Heart right ventricle (tissue), 16 donors: ENCODE measurements around the gene ANO5. TPM values are rescaled to one million over a fixed set of nuclear protein-coding genes. Genes with fewer than 3 reads are reported as not detected.

Experiments used
- ATAC-seq, 8 donors: fragments of 200-7000 bp; cut with Tn5 transposase; one replicate each; pipeline ENCODE4 v1.9.1; 2020; ENCODE audit warnings: mild to moderate bottlenecking in 8 of 8, moderate library complexity in 8 of 8, moderate number of reproducible peaks in 1 of 8
- DNase-seq, 2 donors: peaks; one replicate each; pipeline ENCODE4 v3.0.0-alpha.2; 2020
- H3K27ac ChIP-seq, 10 donors: fragments of 200-600 bp; sonication (generic) in 2 of 10; one replicate each; pipeline versions ENCODE4 v1.5.0 to v1.8.0; 2020 to 2022; ENCODE audit warnings: mild to moderate bottlenecking in 3 of 10
- H3K27me3 ChIP-seq, 7 donors: fragments of 200-600 bp; one replicate each; pipeline ENCODE4 v1.8.0; 2021 to 2022; ENCODE audit warnings: mild to moderate bottlenecking in 2 of 7
- H3K36me3 ChIP-seq, 9 donors: fragments of 200-600 bp; sonication (generic) in 1 of 9; one replicate each; pipeline versions ENCODE4 v1.5.0 to v1.8.0; 2020 to 2022; ENCODE audit warnings: mild to moderate bottlenecking in 2 of 9
- H3K4me1 ChIP-seq, 9 donors: fragments of 200-600 bp; sonication (generic) in 1 of 9; one replicate each; pipeline versions ENCODE4 v1.5.0 to v1.8.0; 2020 to 2022; ENCODE audit warnings: mild to moderate bottlenecking in 4 of 9
- H3K4me3 ChIP-seq, 10 donors: fragments of 200-600 bp; sonication (generic) in 2 of 10; one replicate each; pipeline versions ENCODE4 v1.5.0 to v1.8.0; 2020 to 2022; ENCODE audit warnings: mild to moderate bottlenecking in 7 of 10, moderate library complexity in 2 of 10
- H3K9me3 ChIP-seq, 11 donors: fragments of 200-600 bp in 10 of 11; sonication (generic) in 2 of 11; one replicate each; pipeline versions ENCODE4 v1.5.0 to v1.8.0; 2013 to 2022; ENCODE audit warnings: mild to moderate bottlenecking in 2 of 11, control low read depth in 1 of 11, moderate library complexity in 1 of 11
- CTCF ChIP-seq, 9 donors: fragments of 200-600 bp; sonication (generic) in 2 of 9; IDR thresholded peaks; one replicate each; pipeline versions ENCODE4 v1.5.0 to v1.8.0; 2021 to 2022; ENCODE audit warnings: antibody characterized with exemption in 9 of 9, mild to moderate bottlenecking in 5 of 9, moderate library complexity in 1 of 9
- WGBS, 2 donors: extraction: QIAGEN DNeasy Blood & Tissue Kit; methylation state at CpG; one replicate each; pipeline ENCODE4 v1.1.7; 2013; ENCODE audit warnings: inconsistent platforms in 1 of 2; 5-methylcytosine and 5-hydroxymethylcytosine counted together
- intact Hi-C, 10 donors: fragments of 100-400 bp; cut with DNase I; formaldehyde crosslinking; loops; one replicate each; pipeline versions ENCODE4 v1.11.1 to v1.14.2; 2022
- polyA plus RNA-seq, 2 donors: library from polyadenylated mRNA; stranded (reverse); fragments of 200-250 nt; gene quantifications; one replicate each; pipeline ENCODE4 v1.2.3, GENCODE V29; 2013
- total RNA-seq, 10 donors: library from RNA; stranded (reverse); fragmentation: NEBNext Ultra II Directional in 3 of 10; extraction: Animal tissue kit (Norgen Biotek cat#: 25700) in 3 of 10; gene quantifications; one replicate each; pipeline versions ENCODE4 v1.2.1 to v1.2.4, GENCODE V29; 2021 to 2023
- donor health status: Arrhythmogenic right ventricular cardiomyopathy.
- donor health status: ischemic (EF 13 %, LVEDD 7.1; RV severe dilation, severe dysfunction).
- donor health status: healthy with polysubstance abuse.
- donor health status: DM: no; HTN: yes; CAD: no.
- donor health status: DM: no; HTN: no; CAD: no.
- donor health status: ischemic (EF 25% LVEDD 6.9; RV normal size, moderate dysfunction).
- donor health status: ischemic (EF 25% LVEDD 5.7; RV mildly dilated, moderate dysfunction).
- donor health status: healthy.
- donor health status: DM: yes; HTN: yes; CAD: no.
- donor health status: Ischemic cardiomyopathy.
- donor health status: ischemic (EF 35%, LVEDD 5.7; RV mildly dilated, moderate dysfunction).
- donor health status: nonischemic (EF 11% LVEDD 7.7; RV severe dilation, severe dysfunction).
- donor health status: DM: yes; HTN: yes; CAD: no.
- donor health status: PGD.
- donor health status: ischemic (EF 29% LVEDD 5.4; RV normal size, mild dysfunction).
- donor health status: nonischemic (EF 23%, LVEDD 6.1; RV moderate dilation, normal function).

Gene ANO5
- total and polyA plus RNA-seq, 12 donors = 4.4 to 83.0 (median 59.3) TPM

GRCh38 chr11:22234743-22235142 is 41.9 kb downstream of the ANO5 start:
- intact Hi-C loops = no loop called here
- TF ChIP-seq CTCF (IDR thresholded peaks at IDR 0.05) = no peak
- Histone ChIP-seq H3K36me3 (peaks cover 0 to 35% (median 0%) of the 10 kb centered on the region in 9 donors), H3K9me3 (no peaks in the 10 kb centered on the region), H3K4me1 (peaks cover 0 to 3% (median 0%) of the 10 kb centered on the region in 9 donors), H3K27ac (no peak overlapping the region), H3K4me3 (no peak overlapping the region), H3K27me3 (no peaks in the 10 kb centered on the region)
- DNase-seq = no peak
- no peak for ATAC-seq
- WGBS, 2 donors = 52 to 62% methylated on average over 1 of the region's 1 CpG

- WGBS, 2 donors = 5 to 13% methylated on average over 4 of the region's 4 CpGs
- H3K36me3 ChIP-seq = peaks cover 0 to 22% (median 0%) of the 10 kb centered on the region in 9 donors
- TF ChIP-seq CTCF (IDR thresholded peaks at IDR 0.05) = peak; percentile 33 to 71 (median 59)
- peaks cover 0 to 2% (median 0%) of the 10 kb centered on the region in 9 donors for H3K4me1 ChIP-seq
- ATAC-seq (peak; percentile 38 to 77 (median 62)), DNase-seq (peak; percentile 11 to 13)
- no peak overlapping the region for H3K4me3 ChIP-seq
- H3K27ac ChIP-seq = no peak overlapping the region
- no peaks in the 10 kb centered on the region for H3K9me3 ChIP-seq
- intact Hi-C loops = loop anchor here in 1 of 10 donors (10.0 kb wide), 1 partner anchor 50 kb away; the partner anchor contains the start of gene ANO5
- no peaks in the 10 kb centered on the region for H3K27me3 ChIP-seq
Measured at GRCh38 chr11:22244986-22245592, 52.2 kb downstream of the ANO5 start.

GRCh38 chr11:22246992-22247391 is 54.1 kb downstream of the ANO5 start:
- no peak for TF ChIP-seq CTCF (IDR thresholded peaks at IDR 0.05)
- peaks cover 0 to 2% (median 0%) of the 10 kb centered on the region in 9 donors for H3K4me1 ChIP-seq
- H3K27me3 ChIP-seq = no peaks in the 10 kb centered on the region
- H3K9me3 ChIP-seq = no peaks in the 10 kb centered on the region
- peaks cover 0 to 29% (median 0%) of the 10 kb centered on the region in 9 donors for H3K36me3 ChIP-seq
- H3K27ac ChIP-seq = no peak overlapping the region
- H3K4me3 ChIP-seq = no peak overlapping the region
- WGBS, 2 donors = 34 to 88% methylated on average over 1 of the region's 1 CpG
- intact Hi-C loops = loop anchor here in 1 of 10 donors (10.0 kb wide), 1 partner anchor 52 kb away; the partner anchor contains the start of gene ANO5
- no peak for ATAC-seq
- no peak for DNase-seq

GRCh38 chr11:22249871-22250270 is 57.0 kb downstream of the ANO5 start:
- intact Hi-C loops = loop anchor here in 1 of 10 donors (10.0 kb wide), 1 partner anchor 55 kb away; the partner anchor contains the start of gene ANO5
- no peaks in the 10 kb centered on the region for H3K9me3 ChIP-seq
- H3K36me3 ChIP-seq = peaks cover 0 to 36% (median 0%) of the 10 kb centered on the region in 9 donors

More at GRCh38 chr11:22249871-22250270, 57.0 kb downstream of the ANO5 start:
- Histone ChIP-seq H3K4me3 (no peak overlapping the region), H3K27ac (no peak overlapping the region), H3K4me1 (peaks cover 0 to 2% (median 0%) of the 10 kb centered on the region in 9 donors), H3K27me3 (no peaks in the 10 kb centered on the region)
- 67 to 69% methylated on average over 1 of the region's 1 CpG for WGBS, 2 donors
- TF ChIP-seq CTCF (IDR thresholded peaks at IDR 0.05) = no peak
- no peak for DNase-seq
- ATAC-seq = no peak
